Caki2 (cell line): ENCODE measurements around the gene HOXD3. TPM values are rescaled to one million over a fixed set of nuclear protein-coding genes. Genes with fewer than 3 reads are reported as not detected.
A peak's percentile ranks its signal among the peaks of the same experiment; 100 is the strongest.

Experiments
- DNase-seq: peaks from one replicate; pipeline ENCODE4 v3.0.0-alpha.2; 2015; ENCODE audit warnings: low read depth
- in situ Hi-C: cut with HindIII; loops from 2 replicates; pipeline ENCODE4 v1.10.0; 2016; ENCODE audit warnings: low sequenced_read_pairs, low pct_unique_long_range_greater_than_20kb, mixed read lengths
- total RNA-seq: library from RNA; depleted of rRNA; stranded (reverse); fragments of >200 nt; shearing (Covaris generic); gene quantifications from 2 replicates; pipeline ENCODE4 v1.2.3, GENCODE V29; 2014; ENCODE audit warnings: low replicate concordance

HOXD3 gene
- total RNA-seq, 1 experiment from 2014 or later, result 7.5 TPM

DNA sequence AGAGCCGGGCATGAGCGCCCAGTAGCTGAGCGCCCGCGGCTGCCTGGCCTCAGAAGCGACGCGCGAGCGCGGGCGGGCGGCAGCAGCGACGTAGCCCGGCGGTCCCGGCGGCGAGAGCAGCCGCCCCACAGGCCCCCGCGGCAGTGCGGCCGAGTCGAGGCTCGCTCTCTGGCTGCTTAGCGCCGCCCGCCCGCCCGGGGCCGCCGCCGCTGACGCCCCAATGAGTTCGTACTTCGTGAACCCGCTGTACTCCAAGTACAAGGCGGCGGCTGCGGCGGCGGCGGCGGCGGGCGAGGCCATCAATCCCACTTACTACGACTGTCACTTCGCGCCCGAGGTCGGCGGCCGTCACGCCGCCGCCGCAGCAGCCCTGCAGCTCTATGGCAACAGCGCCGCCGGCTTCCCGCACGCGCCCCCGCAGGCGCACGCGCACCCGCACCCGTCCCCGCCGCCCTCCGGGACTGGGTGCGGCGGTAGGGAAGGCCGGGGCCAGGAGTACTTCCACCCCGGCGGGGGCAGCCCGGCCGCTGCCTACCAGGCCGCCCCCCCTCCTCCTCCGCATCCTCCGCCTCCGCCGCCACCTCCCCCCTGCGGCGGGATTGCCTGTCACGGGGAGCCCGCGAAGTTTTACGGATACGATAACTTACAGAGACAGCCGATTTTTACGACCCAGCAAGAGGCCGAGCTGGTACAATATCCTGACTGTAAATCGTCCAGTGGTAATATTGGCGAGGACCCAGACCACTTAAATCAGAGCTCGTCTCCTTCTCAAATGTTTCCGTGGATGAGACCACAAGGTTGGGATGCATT is 26.8 kb upstream of the HOXD3 start:
- DNase-seq, result peak; percentile 74
- in situ Hi-C loops, result no loop called here

- DNase-seq, result no peak
- in situ Hi-C loops, result no loop called here
These were observed 25.9 kb upstream of the HOXD3 start for GRCh38 chr2:176130957-176131847.

GRCh38 chr2:176131848-176132158 is 25.3 kb upstream of the HOXD3 start:
- in situ Hi-C loops, result no loop called here
- DNase-seq, result no peak

- DNase-seq, result no peak
- in situ Hi-C loops, result no loop called here
These were observed 24.6 kb upstream of the HOXD3 start for GRCh38 chr2:176132205-176133171.

DNA sequence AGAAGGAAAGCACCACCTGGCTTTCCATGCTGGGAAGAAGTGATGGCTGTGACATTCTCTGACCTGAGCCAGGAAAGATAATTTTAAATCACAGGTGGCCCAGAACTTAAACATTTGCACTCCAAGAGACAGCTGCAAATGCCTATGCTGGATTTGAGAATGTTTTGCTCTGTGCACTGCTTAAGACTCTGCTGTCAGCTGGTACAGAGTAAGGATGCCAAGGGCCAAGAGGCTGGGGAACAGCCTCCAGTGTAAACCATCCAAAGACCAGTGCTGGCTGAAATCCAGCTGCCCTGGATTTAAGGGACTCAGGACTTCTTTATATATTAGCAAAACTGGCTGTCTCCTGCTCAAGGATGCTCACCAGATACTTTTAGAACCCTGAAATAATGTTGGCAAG is 23.7 kb upstream of the HOXD3 start:
- in situ Hi-C loops, result no loop called here
- no peak for DNase-seq

GRCh38 chr2:176134035-176134434 is 23.1 kb upstream of the HOXD3 start:
- in situ Hi-C loops, result no loop called here
- DNase-seq, result no peak

- DNase-seq, result peak; percentile 40
- in situ Hi-C loops, result no loop called here
These were observed 22.1 kb upstream of the HOXD3 start for GRCh38 chr2:176135035-176135440.

- in situ Hi-C loops, result no loop called here
- DNase-seq, result peak; percentile 69
These were observed 20.5 kb upstream of the HOXD3 start for GRCh38 chr2:176136374-176137251.

DNA sequence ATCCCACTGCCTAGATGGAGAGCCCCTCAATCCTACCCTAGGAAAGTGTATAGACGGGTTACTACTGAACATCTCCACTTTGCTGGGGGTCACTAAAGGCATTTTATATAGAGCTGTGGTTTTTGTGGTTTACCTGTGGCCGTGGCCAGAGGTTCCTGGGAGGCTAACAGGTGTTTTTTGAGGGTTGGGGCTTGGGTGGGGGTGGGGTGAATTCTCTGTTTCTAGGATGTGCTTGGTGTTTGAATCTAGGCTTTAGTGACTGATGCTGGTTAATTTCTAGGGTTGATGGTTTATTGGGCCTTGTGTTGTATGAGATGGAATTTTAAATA is 19.9 kb upstream of the HOXD3 start:
- in situ Hi-C loops, result no loop called here
- DNase-seq, result no peak

GRCh38 chr2:176137906-176138305 is 19.2 kb upstream of the HOXD3 start:
- DNase-seq, result no peak
- in situ Hi-C loops, result no loop called here

GRCh38 chr2:176138526-176138922 is 18.6 kb upstream of the HOXD3 start:
- in situ Hi-C loops, result no loop called here
- DNase-seq, result no peak

- DNase-seq, result no peak
- in situ Hi-C loops, result no loop called here
These were observed 18.0 kb upstream of the HOXD3 start for GRCh38 chr2:176138923-176139660.

DNA sequence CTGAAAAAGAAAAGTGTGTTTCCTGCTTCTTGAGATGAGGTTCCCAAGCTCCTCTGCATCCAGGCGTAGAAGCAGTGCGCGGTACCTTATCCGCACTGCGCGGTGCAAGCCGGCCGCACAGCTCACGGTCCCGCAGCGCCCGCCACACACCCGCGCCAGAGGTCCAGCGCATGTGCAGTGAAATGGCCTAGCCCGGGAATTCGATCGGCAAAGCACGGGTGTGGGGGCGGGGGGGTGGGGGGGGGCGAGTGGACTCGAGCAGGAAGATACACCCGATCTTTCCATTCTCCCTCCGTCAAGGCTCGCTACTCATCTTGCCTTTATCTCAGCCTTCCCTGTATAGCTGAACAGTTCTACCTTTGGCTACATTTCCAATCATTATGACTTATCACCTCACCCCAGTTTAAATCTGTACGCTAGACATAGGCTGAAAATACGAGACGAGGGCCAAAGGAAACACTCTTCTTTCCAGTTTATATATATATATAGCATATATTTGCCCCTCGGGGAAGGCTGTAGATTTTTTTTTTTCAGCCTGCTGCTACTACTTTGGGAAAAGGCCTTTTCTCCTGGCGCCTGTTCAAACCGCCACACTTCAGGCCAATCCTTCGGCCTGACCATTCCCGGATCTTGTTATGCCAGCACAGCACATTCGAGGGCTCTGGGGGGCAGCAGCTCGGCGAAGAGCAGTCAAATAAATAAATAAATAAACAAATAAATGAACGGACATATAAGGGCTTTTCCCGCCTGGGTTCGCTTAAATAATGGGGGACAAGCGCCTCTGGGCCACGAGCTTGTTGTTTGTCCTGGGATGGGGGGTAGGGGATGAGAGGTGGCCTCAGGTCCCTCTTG is 17.2 kb upstream of the HOXD3 start:
- in situ Hi-C loops, result no loop called here

GRCh38 chr2:176140513-176141317 is 16.4 kb upstream of the HOXD3 start:
- DNase-seq, result peak; percentile 86
- in situ Hi-C loops, result no loop called here

More for the DNA sequence above, 17.2 kb upstream of the HOXD3 start:
- no peak for DNase-seq

DNA sequence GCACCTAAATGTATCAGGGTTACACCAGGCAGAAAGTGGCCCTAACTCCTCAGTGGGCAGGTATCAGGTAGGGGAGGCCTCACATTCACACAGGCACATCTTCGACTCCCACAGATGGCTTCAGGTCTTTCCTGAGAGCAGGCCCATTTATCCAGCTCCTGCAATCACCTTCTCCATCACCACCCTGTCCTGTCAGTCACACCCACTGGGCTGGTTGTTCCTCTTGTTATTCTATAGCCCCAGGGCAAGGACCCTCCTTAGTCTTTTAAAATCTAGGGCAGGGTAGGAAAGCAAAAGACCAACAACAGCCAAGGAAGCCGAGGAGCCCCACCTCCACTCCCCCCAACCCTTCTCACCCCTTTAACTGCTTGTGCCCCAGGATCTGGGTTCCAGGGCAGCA is 14.8 kb upstream of the HOXD3 start:
- DNase-seq, result no peak
- in situ Hi-C loops, result no loop called here
